Ovary (tissue), 3 donors: ENCODE results near the gene HCAR2.

Experiments used
- POLR2A ChIP-seq: fragments of 450-650 bp; IDR thresholded peaks from one replicate; pipeline ENCODE4 v1.6.1; 2017; ENCODE audit warnings: antibody characterized with exemption, mild to moderate bottlenecking, moderate library complexity
- TF ChIP-seq, protein P1 (sequence below), 3 donors: fragments of 450-650 bp in 2 of 3; fragments of 200-600 bp in 1 of 3; IDR thresholded peaks; one replicate each; pipeline versions ENCODE4 v1.5.1 to v1.8.0; 2016 to 2022; ENCODE audit warnings: antibody characterized with exemption in 3 of 3, mild to moderate bottlenecking in 1 of 3
- donor health status: DM: no; HTN: no; CAD: no.

DNA sequence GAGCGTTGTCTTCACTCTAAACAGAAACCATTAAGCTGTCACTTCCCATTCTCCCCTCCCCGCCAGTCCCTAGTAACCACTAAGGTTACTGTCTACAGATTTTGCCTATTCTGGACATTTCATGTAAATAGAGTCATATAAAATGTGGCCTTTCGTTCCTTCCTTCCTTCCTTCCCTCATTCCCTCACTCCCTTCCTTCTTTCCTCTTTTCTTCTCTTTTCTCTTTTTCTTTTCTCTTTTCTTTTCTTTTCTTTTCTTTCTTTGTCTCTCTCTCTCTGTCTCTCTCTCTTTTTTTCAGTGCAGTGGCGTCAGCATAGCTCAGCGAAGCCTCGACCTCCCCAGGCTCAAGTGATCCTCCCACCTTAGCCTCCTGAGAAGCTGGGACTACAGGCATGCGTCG, 37.8 kb downstream of the HCAR2 start:
- TF ChIP-seq, protein P1, sequence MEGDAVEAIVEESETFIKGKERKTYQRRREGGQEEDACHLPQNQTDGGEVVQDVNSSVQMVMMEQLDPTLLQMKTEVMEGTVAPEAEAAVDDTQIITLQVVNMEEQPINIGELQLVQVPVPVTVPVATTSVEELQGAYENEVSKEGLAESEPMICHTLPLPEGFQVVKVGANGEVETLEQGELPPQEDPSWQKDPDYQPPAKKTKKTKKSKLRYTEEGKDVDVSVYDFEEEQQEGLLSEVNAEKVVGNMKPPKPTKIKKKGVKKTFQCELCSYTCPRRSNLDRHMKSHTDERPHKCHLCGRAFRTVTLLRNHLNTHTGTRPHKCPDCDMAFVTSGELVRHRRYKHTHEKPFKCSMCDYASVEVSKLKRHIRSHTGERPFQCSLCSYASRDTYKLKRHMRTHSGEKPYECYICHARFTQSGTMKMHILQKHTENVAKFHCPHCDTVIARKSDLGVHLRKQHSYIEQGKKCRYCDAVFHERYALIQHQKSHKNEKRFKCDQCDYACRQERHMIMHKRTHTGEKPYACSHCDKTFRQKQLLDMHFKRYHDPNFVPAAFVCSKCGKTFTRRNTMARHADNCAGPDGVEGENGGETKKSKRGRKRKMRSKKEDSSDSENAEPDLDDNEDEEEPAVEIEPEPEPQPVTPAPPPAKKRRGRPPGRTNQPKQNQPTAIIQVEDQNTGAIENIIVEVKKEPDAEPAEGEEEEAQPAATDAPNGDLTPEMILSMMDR (IDR thresholded peaks at IDR 0.05): no peak
- no peak for TF ChIP-seq POLR2A
